Measurements from ENCODE around the gene DYNLT2.
"Not testable (repeated sequence)": the region's sequence is repeated elsewhere in the genome, so short reads cannot be mapped to it uniquely, and the experiment has no call there.

The DYNLT2 gene

DNA sequence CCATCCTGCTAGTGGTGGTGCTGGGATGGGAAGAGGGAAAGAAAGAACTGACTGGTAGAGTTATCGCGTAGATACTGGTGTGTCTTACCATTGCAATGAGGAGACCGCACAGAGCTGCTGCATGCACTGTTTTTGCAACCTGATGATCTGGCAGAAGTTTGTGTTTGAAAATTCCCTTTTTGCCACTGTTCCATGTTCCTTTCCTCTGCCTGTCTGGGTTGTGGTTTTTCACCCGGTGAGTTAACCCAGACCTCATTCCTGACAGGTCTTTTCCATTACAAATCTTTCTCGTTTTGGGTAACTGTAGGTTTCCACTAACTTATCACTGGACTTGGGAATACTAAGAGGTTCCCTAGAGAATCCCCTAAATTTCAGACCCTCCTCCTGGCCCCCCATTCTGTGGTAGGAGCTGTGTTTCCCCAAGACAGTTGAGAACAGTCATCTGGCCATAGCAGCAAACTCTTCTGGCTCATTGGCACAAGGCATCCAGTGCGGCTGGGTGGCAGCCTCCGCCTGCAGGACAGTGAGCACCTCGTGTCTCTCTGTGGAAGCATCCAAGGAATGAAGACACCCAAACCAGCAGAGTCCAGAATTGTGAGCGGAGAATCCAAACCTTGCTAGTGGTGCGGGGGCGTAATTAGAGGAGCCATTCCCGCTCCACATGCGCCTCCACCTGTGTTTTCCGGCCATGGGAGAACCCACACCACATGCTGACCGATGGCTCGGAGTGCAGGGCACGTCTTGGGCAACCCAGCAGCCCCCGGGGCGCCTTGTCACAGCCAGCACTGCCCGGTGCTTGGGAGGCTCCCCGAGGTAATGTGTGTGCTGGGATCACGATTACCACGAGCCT, 32.8 kb upstream of the DYNLT2 start:
- no peak for DNase-seq (ENCODE audit: low read depth in 2 of 2)

GRCh38 chr6:169783401-169783800, 32.0 kb upstream of the DYNLT2 start:
- no peak for DNase-seq (ENCODE audit: low read depth in 2 of 2)

- DNase-seq (ENCODE audit: low read depth in 2 of 2): no peak
Measured at GRCh38 chr6:169782966-169783365, 31.6 kb upstream of the DYNLT2 start.

DNA sequence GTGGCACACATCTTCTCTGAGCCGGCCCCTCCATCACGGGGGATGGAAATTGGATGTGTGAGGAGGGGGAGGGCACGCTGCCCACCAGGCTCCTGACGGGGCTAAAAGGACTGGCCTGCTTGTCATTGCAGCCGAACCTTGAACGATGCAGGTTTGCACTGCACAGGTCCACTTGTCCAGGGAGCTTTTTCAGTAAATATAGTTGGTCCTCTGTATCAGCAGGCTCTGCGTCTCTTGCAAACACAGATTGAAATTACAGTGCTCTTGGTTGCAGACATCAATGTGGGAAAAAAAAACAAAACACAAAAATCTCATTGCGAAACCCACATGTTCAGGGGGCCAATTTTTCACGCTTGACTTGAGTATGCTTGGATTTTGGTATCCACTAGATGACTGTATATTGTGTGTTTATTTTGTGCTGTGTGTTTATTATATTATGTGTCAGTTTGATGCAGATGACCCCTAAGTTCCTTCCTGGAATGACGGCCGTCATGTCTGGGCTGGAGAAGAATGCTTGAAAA, 29.3 kb upstream of the DYNLT2 start:
- DNase-seq (ENCODE audit: low read depth in 2 of 2): no peak

DNA sequence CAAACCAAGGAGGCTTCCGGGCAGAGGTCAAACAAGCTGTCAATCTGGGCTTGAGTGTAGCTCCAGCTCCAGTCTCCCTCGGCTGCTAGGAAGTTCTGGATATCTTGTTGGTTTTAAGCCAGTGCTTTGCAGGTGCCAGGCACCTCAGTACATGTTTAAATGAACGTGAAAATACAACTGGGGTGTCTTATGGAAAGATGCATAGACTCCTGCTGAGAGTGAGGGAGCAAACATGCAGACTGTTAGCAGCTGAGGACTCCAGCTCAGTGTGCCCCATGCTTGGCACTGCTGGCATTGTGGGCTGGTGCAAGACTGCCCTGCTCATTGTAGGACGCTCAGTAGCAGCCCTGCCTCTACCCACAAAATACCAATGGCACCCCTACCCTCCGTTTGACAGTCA, 28.5 kb upstream of the DYNLT2 start:
- DNase-seq (ENCODE audit: low read depth in 2 of 2): no peak

GRCh38 chr6:169779092-169779815, 27.9 kb upstream of the DYNLT2 start:
- DNase-seq (ENCODE audit: low read depth in 2 of 2): no peak

DNA sequence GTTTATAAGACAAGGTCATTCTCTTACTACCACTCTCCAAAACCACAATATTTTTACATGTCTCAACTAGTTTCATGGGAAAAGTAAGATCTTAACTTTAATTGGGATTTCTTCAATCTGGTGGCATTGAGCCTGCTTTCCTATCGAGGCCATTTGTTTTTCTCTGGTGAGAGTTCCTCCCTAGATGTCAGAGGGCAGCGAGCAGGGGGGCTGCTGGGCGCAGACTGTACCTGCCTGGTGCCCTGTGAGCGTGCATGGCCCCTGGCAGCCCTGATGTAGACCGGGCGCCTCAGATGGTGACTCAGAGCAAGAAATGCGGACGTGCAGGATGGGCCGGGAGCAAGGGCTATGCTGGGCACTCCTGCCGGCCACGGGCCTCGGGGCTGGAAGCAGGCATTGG, 27.3 kb upstream of the DYNLT2 start:
- no peak for DNase-seq (ENCODE audit: low read depth in 2 of 2)

DNA sequence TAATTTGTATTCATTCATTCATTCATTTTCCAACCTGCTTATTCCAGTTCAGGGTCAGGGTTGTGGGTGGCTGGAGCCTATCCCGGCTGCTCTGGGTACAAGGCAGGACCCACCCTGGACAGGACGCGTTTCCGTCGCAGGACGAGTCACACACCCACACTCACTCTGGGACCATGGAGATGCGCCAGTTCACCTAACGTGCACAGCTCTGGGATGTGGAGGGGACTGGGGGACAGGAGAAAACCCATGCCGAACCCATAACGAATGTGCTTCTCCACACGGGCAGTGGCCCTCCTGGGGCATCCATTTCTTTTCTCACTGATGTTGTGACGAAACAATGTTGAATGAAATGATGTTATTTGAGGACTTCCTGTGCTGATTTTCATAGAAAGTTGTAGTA, 26.5 kb upstream of the DYNLT2 start:
- DNase-seq (ENCODE audit: low read depth in 2 of 2): no peak

- no peak for DNase-seq (ENCODE audit: low read depth in 2 of 2)
Measured at GRCh38 chr6:169776379-169776778, 25.0 kb upstream of the DYNLT2 start.

- no peak for DNase-seq (ENCODE audit: low read depth in 2 of 2)
Measured at GRCh38 chr6:169775321-169775720, 23.9 kb upstream of the DYNLT2 start.

GRCh38 chr6:169774347-169774746, 23.0 kb upstream of the DYNLT2 start:
- no peak for DNase-seq (ENCODE audit: low read depth in 2 of 2)

GRCh38 chr6:169766921-169767736, 15.8 kb upstream of the DYNLT2 start:
- no peak for DNase-seq (ENCODE audit: low read depth in 2 of 2)

GRCh38 chr6:169766232-169766631, 14.9 kb upstream of the DYNLT2 start:
- DNase-seq (ENCODE audit: low read depth in 2 of 2): no peak

GRCh38 chr6:169765789-169766188, 14.4 kb upstream of the DYNLT2 start:
- DNase-seq (ENCODE audit: low read depth in 2 of 2): not testable (repeated sequence)

DNA sequence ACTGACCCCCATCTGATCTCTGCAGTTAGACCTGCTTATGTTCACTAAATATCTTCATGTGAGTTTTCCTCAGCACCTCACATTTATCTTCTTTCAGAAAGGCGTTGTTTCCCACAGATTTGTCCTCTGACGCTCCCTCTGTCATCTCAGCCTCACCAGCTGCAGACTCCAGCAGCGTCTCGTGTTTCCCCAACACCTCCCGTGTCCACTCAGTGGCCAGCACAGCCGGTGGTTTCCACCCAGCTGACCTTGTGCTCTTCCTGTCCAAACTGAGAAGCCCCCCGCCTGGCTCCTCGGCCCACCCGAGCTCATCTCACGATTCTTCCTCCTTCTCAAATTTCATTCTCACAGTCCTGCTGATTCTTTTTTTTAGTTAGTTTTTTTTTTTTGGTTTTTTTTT, 12.5 kb upstream of the DYNLT2 start:
- DNase-seq (ENCODE audit: low read depth in 2 of 2): no peak

- no peak for DNase-seq (ENCODE audit: low read depth in 2 of 2)
Measured at GRCh38 chr6:169763308-169763707, 11.9 kb upstream of the DYNLT2 start.

DNA sequence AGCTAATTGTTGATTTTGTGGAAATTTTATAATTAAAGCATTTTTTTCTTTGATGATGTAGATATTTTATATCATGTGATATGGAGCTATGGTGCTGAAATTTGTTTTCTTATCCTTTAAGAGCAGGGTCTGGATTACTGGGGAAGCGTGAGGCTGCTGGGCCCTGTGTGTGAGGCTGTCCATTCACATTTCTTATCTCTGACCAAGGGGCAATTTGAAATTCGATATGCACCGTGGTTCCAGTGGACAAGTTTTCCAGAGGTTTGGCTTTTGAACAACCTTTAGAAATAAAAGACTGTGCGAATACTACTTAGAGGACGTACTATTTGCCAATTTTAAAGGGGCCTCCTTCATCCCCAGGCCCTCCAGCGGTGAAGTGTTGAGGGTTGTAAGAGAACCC, 3.8 kb upstream of the DYNLT2 start:
- DNase-seq (ENCODE audit: low read depth in 2 of 2): no peak

DNA sequence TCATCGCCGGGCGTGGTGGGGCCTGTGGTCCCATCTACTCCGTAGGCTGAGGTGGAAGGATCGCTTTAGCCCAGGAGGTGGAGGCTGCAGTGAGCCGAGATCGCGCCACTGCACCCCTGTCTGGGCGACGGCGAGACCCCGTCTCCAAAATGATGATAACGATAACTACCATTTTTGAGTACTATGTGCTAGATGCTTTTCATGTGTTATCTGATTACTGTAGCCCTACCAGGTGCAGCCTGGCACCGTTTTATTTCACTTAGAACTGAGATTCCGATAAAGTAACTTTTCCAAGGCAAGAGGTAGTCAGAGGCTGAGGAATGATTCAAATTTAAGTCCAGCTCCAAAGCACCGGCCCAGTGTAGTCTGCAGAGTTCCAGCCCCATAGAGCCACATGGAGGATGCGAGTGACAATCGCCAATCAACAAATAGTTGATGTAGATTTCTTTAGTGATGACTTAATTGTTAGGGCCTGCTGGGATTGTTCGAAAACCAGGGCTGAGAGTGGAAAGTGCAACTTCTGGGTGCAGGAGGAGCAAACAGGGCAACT, 777 bp upstream of the DYNLT2 start:
- no peak for DNase-seq (ENCODE audit: low read depth in 2 of 2)

- no peak for DNase-seq (ENCODE audit: low read depth in 2 of 2)
Measured at GRCh38 chr6:169746556-169746955, 4.8 kb downstream of the DYNLT2 start.

GRCh38 chr6:169745405-169745804, 6.0 kb downstream of the DYNLT2 start:
- DNase-seq (ENCODE audit: low read depth in 2 of 2): no peak

DNA sequence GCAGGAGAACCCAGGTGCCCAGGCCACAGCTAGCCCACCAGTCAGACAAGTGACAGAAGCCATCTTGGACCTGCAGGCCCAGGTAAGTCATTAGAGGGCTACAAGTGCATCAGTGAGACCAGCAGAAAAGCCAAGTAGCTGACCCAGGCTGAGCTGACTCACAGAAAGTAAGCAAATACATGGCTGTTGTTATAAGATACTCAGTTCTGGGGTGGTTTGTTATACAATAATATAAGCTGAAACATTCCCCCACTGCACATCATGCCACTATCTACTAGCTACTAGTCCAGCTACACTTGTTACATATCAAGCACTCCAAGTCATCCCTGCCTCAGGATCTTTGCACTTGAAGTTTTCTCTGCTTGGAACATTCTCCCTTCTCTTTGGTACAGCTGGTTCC, 10.0 kb downstream of the DYNLT2 start:
- no peak for DNase-seq (ENCODE audit: low read depth in 2 of 2)

GRCh38 chr6:169738976-169739529, 12.3 kb downstream of the DYNLT2 start:
- no peak for DNase-seq (ENCODE audit: low read depth in 2 of 2)

All from stimulated activated CD4-positive, alpha-beta T cell treated with anti-CD3 and anti-CD28 coated beads, Interleukin-4, amount 100 ng/mL, for 48 hours (primary cell).